Activated naive CD8-positive, alpha-beta T cell treated with anti-CD3 and anti-CD28 coated beads for 36 hours (primary cell): ENCODE results near the gene HHATL. TPM values are rescaled to one million over a fixed set of nuclear protein-coding genes. Genes with fewer than 3 reads are reported as not detected.

Source experiments
- DNase-seq: peaks from one replicate; pipeline ENCODE4 v3.0.0; 2021
- H3K27ac Mint-ChIP-seq: one replicate; pipeline ENCODE4 v1.8.0; 2022; ENCODE audit warnings: mild to moderate bottlenecking, moderate library complexity, mixed read lengths
- H3K27me3 Mint-ChIP-seq: one replicate; pipeline ENCODE4 v1.8.0; 2022; ENCODE audit warnings: mild to moderate bottlenecking, mixed read lengths
- H3K36me3 Mint-ChIP-seq: one replicate; pipeline ENCODE4 v1.8.0; 2021; ENCODE audit warnings: mild to moderate bottlenecking, mixed read lengths
- H3K4me1 Mint-ChIP-seq: one replicate; pipeline ENCODE4 v1.8.0; 2021; ENCODE audit warnings: mixed read lengths
- H3K4me3 Mint-ChIP-seq: one replicate; pipeline ENCODE4 v1.8.0; 2022; ENCODE audit warnings: mild to moderate bottlenecking, moderate library complexity, mixed read lengths
- H3K9me3 Mint-ChIP-seq: one replicate; pipeline ENCODE4 v1.8.0; 2022; ENCODE audit warnings: mixed read lengths
- total RNA-seq, 2 experiments: library from RNA; stranded (reverse); gene quantifications; one replicate each; pipeline ENCODE4 v1.2.3, GENCODE V29; 2021

Gene HHATL
- total RNA-seq, 2 experiments from 2014 or later: not detected

DNA sequence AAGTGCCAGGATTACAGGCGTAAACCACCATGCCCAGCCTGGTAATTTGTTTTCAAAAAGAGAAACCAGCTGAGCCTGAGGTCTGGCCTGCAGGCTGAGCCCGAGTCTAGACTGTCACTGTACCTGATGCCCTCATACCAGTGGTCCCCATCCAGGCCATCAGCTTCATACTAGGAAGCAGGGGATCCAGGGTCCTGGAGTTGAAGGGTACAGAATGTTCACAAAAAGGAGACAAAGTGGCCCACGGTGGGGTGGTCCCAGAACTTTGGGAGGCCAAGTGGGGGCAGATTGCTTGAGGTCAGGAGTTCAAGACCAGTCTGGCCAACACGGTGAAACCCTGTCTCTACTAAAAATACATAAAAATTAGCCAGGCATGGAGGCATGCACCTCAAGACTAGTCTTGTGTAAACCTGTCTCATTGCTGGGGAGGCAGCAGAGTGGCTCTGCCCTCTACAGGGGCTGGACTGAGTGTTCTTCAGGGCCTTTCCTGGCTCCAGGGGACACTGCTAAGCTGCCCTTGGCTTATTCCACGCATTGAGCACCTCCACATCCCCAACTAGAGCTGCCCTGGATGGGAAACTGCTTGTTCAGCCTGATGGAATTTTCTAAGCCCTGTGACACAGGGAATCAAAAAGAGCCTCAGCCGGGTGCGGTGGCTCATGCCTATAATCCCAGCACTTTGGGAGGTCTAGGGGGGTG is 7.9 kb upstream of the HHATL start:
- DNase-seq: no peak
- Mint-ChIP-seq H3K4me3 (no peak overlapping the region), H3K4me1 (no peaks in the 10 kb centered on the region), H3K27ac (no peak overlapping the region), H3K9me3 (no peaks in the 10 kb centered on the region), H3K27me3 (no peaks in the 10 kb centered on the region), H3K36me3 (no peaks in the 10 kb centered on the region)

DNA sequence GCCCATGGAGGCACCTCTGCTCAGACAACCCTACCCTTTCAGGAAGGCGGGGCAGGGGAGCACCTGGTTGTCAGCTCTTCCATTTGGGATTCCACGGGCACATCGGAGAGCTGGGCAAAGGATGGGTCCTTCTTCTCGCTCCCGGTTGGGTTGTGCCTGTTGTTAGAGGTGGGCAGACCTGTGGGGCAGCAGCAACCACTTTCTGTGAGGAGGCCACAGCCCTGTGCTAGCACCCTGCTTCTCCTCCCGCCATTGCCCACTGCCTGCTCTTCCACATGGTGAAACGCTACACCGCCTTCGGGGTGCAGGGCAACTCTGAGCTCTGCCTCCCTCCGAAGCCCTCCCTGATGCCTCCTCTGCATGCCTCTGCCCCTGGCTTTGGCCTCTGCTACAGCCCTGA is 7.0 kb upstream of the HHATL start:
- H3K4me1 Mint-ChIP-seq: no peaks in the 10 kb centered on the region
- DNase-seq: no peak
- no peak overlapping the region for H3K27ac Mint-ChIP-seq
- H3K4me3 Mint-ChIP-seq: no peak overlapping the region
- no peaks in the 10 kb centered on the region for H3K27me3 Mint-ChIP-seq
- H3K36me3 Mint-ChIP-seq: no peaks in the 10 kb centered on the region
- H3K9me3 Mint-ChIP-seq: no peaks in the 10 kb centered on the region

DNA sequence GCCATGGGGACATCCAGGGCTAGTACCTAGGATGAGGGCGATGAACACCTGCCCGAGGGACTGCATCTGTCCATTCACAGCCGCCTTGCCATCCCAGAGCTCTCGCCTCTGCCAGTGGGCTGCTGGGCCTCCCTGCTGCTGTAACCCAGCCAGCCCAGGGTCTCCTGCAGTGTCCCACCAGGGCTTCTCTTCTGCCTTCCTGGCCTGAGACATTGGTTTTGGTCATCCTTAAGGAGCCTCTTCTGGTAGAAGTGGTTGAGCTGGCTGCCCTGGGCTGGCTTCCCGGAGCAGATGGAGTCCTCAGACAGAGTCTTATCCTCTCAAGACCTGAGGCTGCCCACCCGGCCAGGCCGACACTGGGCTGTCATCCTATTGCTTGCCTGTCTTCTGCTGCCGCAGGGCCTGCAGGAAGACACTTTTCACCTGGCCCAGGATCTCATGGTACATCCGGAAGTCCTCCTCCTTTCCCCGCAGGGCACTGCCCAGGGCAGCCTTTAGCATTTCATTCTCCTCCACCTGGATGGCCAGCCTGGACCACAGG is 6.1 kb upstream of the HHATL start:
- Mint-ChIP-seq H3K4me1 (no peaks in the 10 kb centered on the region), H3K9me3 (no peaks in the 10 kb centered on the region), H3K27me3 (no peaks in the 10 kb centered on the region), H3K27ac (no peak overlapping the region), H3K4me3 (no peak overlapping the region), H3K36me3 (no peaks in the 10 kb centered on the region)
- DNase-seq: no peak

DNA sequence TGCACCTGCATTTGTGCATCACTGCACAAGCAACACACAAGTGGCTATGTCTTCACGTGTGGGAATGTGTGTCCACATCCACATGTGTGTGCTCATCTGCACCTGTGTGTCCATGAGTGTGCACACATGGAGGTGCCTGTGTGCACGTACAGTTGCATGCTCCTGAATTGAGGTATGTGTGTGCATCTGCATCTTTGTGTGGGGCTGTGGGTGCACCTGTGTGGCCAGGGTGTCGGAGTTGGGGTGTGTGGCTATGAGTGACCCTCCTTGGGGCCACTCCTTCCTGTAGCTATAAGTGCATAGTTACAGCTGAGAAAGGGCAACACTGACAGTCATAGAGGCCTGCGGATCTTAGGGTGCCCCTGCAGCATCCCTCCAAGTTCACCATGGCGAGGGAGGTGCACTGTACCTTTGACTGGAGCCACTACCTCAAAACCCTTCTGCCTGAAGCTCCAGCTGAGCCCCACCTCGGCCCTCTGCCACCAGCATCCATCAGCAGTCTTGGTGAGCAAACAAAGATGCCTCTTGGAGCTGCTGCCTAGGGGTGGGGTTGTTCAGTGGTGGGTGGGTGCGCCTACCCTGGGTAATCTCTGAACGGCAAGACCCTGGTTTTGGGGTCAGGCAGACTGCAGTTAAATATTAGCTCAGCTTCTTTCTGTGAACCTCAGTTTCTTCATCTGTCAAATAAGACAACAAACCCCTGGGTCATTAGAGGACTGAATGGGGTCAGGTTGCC is 5.2 kb upstream of the HHATL start:
- Mint-ChIP-seq H3K9me3 (no peaks in the 10 kb centered on the region), H3K27me3 (no peaks in the 10 kb centered on the region)

DNA sequence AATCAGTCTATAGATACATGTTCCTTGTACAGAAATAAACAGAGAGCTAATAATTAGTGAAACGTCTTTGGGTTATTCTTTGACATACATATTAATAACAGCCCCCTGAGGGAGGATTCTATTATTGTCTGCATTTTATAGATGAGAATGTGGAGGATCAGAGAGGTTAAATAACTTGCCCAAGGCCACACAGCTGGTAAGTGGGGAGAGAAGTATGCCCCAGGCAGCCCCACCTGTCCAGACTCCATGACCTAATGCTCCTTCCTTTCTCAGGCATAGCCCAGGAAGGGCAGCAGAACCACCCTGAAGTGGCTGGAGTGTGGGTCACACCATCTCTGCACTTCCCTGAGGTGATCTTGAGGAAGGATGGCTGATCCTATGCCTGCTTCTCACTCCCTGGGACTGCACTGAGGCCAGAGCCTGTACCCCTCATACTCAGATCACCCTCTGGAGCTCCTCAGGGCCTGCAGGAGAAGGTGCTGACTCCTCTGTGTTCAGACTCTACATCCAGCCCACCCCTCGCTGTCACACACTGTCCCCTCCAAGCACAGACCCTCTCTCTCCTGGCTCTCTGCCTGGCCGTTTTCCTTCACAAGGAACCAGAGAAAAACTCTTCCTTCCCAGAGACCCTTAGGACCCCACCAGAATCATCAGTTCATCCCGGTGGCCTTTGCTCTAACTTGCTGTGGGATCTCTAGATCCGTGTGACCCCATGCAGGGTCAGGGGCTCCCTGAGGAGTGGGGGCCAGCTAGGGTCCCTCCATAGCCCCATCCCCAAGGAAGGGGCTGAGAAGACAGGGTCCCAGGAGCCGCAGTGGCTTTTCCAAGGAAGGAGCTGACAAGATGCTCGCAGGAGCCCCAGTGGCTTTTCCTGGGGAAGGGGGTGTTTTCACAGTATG is 4.4 kb upstream of the HHATL start:
- H3K4me1 Mint-ChIP-seq: no peaks in the 10 kb centered on the region
- H3K27ac Mint-ChIP-seq: no peak overlapping the region
- no peaks in the 10 kb centered on the region for H3K9me3 Mint-ChIP-seq
- H3K27me3 Mint-ChIP-seq: no peaks in the 10 kb centered on the region
- no peak overlapping the region for H3K4me3 Mint-ChIP-seq
- H3K36me3 Mint-ChIP-seq: no peaks in the 10 kb centered on the region
- no peak for DNase-seq

More for the DNA sequence above, 5.2 kb upstream of the HHATL start:
- Mint-ChIP-seq H3K27ac (no peak overlapping the region), H3K36me3 (no peaks in the 10 kb centered on the region), H3K4me1 (no peaks in the 10 kb centered on the region), H3K4me3 (no peak overlapping the region)
- DNase-seq: no peak

DNA sequence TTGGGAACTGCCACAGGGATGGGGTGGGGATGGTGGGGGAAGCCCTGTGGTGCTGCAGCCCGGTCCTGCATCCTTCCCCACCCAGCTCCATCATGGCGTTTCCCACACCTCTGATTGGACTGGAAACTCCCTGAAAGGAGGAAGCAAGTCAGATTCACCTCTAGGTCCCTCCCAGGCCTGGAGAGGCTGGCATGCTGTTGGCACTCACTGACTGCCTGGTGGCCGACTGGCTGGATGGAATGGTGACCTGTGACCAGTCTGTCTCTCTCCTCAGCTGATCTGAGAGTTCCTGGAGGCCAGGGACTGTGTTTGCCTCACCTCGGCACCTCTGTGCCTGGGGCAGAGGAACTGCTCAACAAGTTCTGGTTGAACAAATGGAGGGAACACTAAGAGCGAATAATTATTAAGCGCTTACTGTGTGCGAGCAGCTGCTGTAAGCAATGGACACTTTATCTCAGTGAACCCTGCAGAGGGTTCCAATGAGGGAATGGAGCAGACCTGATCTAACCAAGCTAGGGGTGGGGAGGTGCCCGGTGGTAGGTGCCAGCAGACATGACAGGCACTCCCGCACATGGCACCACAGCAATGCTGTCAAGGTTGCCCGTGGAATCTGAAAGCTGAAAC is 3.5 kb upstream of the HHATL start:
- H3K27ac Mint-ChIP-seq: no peak overlapping the region
- no peaks in the 10 kb centered on the region for H3K4me1 Mint-ChIP-seq
- H3K36me3 Mint-ChIP-seq: no peaks in the 10 kb centered on the region
- H3K9me3 Mint-ChIP-seq: no peaks in the 10 kb centered on the region
- H3K4me3 Mint-ChIP-seq: no peak overlapping the region
- no peaks in the 10 kb centered on the region for H3K27me3 Mint-ChIP-seq
- DNase-seq: no peak

DNA sequence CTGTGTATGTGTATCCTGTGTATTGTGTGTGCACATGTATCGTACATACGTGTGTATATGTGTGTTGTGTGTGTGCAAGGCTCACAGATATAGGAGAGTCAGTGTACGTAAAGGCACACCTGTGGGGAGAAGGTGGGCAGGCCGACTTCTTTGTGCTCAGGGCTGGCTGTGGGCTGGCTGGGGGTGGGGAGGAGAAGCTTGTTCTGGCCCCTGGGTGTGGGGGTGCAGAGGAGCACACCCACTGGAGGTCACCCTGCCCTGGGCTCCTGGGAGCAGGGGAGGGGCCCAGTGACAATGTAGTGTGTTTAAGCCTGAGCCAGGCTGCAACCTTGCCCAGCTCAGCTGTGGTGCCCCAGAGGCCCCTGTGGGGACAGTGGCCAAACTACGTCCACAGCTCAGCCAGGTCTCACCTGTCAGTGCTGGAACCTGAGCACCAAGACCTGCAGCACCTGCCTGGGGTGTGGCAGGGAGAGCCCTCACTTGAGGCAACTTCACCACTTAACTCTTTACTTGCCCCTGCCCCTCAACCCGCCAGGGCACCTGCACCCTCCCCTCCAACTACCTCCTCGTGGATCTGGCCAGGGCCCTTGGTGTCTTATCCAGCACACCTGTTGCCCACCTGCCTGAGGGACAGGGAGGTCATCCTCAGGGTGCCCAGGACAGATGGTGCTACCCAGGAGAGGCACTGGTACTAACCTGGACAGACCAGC is 2.6 kb upstream of the HHATL start:
- Mint-ChIP-seq H3K27me3 (no peaks in the 10 kb centered on the region), H3K9me3 (no peaks in the 10 kb centered on the region), H3K4me3 (no peak overlapping the region), H3K4me1 (no peaks in the 10 kb centered on the region), H3K36me3 (no peaks in the 10 kb centered on the region), H3K27ac (no peak overlapping the region)
- no peak for DNase-seq

DNA sequence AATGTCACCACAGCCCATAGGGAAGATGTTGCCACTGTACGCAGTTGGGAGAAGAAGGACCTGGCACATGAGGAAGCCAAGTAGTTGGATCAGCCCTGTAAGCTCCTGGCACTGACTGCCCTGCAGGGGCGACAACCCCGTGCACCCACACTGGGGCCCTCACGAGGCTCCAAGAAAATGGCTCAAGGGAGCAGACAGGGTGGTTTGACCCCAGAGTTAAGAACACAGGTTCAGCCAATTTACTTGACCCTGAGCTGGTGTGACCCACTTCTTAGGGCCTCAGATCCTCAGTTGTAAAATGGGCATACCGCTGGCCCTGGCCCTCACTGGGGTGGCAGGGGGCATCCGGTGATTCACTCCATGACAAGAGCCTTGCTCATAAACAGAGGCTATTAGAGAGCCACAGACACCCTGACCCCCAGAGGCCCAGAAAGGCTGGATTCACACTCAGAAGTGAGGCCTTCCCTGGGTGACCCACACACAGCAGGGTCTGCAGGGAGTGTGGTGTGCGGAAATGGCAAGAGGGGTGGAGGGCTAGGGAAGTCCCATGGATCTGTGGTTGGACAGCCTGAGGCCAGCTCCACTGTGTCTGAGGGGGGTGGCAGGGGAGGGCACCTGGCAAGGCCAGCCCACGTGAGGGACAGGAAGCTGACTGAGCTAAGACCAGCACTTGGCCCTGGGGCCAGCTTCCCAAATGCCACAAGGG is 1.7 kb upstream of the HHATL start:
- Mint-ChIP-seq H3K9me3 (no peaks in the 10 kb centered on the region), H3K4me1 (no peaks in the 10 kb centered on the region), H3K36me3 (no peaks in the 10 kb centered on the region), H3K4me3 (no peak overlapping the region), H3K27ac (no peak overlapping the region), H3K27me3 (peaks cover 4% of the 10 kb centered on the region)
- no peak for DNase-seq

DNA sequence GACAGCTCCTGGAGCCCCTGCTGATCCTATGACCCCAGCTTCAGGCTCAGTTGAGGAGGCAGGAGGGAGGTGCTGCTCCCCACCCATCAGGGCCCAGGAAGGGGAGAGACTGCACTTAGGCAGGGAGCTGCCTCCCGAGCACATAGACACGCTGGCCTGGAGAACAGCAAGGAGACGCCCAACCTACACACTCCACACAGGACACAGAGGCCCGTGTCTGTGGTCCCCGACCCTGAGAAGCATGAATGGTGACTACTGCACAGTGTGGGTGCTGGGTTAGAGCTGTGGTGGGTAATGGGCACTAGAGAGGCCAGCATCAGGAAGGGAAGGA is 1.1 kb upstream of the HHATL start:
- Mint-ChIP-seq H3K27ac (no peak overlapping the region), H3K27me3 (peaks cover 4% of the 10 kb centered on the region), H3K4me1 (peaks cover 2% of the 10 kb centered on the region), H3K4me3 (no peak overlapping the region), H3K36me3 (no peaks in the 10 kb centered on the region), H3K9me3 (no peaks in the 10 kb centered on the region)
- no peak for DNase-seq

DNA sequence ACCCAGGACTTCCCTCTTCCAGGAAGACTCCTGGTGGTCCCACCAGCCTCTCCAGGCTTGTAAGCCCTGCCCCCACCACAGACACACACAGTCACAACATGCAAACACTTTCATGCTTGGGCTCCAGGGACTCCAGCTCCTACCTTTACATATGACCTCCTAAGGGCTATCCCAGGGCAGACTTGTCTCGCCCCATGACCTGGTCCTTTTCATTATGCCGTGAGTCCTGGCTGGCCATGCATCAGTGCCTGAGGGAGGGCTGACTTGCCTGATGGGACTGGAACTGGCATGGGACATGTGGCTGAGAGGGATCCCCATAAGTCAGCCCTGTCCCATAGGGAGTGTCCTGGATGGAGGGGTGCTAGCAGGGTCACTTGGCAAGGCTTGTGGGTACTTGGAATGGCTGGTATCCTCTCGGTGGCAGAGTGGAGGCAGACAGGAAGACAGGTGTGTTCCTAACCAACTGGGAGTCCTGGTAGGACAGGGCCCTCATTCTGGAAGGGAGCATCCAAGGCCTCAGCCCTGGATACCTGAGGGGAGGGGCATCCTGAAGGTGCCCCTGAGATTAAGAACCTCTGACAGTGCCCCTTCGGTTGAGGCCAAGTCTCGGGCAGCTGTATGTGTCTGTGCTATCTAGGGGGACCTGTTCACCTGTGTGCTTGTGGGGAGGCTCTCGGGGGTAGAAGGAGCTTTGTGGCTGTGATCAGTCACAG is 540 bp upstream of the HHATL start:
- H3K27ac Mint-ChIP-seq: no peak overlapping the region
- H3K4me1 Mint-ChIP-seq: peaks cover 2% of the 10 kb centered on the region
- H3K36me3 Mint-ChIP-seq: no peaks in the 10 kb centered on the region
- no peak overlapping the region for H3K4me3 Mint-ChIP-seq
- H3K9me3 Mint-ChIP-seq: no peaks in the 10 kb centered on the region
- no peak for DNase-seq
- peaks cover 4% of the 10 kb centered on the region for H3K27me3 Mint-ChIP-seq

DNA sequence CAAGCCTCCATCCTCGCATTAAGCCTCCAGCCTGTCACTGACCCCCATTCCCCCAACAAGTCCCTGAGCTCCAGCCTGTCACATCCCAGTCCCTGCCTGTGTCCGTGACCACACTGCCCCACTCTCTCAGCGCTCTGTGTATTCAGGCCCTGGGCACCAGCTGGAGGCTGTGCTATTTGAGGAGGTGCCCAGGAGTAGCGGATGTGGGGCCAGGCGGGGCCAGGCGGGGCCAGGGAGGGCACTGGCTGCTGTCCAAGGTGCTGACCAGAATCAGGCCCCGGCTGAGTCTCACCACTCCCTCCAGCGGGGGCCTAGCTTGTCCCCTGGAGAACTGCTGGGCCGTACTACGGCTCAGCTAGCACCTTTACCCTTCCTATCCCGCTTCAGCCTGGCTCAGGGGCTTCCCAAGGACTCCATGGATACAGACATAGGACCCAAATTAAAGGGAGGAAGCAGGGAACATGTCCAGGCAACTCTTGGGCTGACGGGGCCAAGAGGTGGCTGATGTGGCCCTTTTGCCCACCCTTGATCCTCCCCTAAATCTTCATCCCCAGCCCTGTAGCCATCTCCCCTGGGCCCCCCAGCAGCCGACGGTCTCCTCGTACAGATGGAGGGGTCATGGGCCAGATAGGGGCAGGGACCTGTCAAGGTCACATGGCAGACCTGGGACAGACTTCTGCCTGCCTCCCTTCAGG is 1.1 kb downstream of the HHATL start:
- H3K27ac Mint-ChIP-seq: peak overlapping the region; percentile 37
- peaks cover 2% of the 10 kb centered on the region for H3K4me1 Mint-ChIP-seq

DNA sequence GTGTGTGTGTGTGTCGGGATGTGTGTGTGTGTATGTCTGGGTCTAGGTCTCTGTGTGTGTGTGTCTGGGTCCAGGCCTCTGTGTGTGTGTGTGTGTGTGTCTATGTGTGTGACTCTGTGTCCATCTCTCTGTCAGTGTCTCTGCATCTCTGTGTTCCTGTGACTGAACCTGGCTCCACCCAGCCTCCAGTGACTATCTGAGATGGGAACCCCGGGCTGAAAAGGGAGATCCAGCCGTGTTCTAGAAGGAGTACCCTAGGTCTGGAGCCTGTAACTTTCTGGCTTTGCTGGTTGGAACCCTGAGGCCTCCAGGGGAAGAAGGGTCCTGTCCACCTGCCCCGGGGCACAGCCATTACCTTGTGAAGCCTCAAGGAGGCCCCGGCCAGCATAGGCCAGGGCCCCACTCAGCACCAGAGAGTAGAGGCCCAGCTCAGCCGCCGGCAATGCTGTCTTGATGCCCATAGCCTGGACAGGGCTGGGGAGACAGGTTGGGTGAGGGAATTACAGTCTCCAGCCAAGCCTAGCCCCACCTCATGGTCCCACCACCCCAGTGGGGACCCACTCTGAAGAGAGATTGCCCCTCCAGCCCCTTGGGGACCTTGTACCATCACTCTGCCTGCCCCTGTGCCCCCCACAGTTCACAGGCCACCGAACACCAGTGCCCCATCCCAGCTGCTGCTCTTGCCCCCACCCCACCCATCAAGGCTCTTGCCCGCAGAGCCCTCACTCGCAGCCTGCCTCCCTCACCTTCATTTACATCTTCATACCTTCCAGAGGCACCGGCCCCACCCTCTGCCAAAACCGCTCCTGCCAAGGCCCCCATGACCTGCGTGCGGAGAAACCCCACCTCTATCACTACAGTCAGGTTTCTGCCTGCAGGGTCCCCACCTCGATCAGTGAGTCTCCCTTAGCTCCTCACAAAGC is 2.0 kb downstream of the HHATL start:
- Mint-ChIP-seq H3K27me3 (peaks cover 4% of the 10 kb centered on the region), H3K4me3 (no peak overlapping the region), H3K4me1 (peaks cover 2% of the 10 kb centered on the region), H3K27ac (no peak overlapping the region), H3K36me3 (no peaks in the 10 kb centered on the region), H3K9me3 (no peaks in the 10 kb centered on the region)
- DNase-seq: no peak

More for the DNA sequence above, 1.1 kb downstream of the HHATL start:
- no peaks in the 10 kb centered on the region for H3K9me3 Mint-ChIP-seq
- H3K36me3 Mint-ChIP-seq: no peaks in the 10 kb centered on the region
- peak; percentile 55 for DNase-seq
- H3K27me3 Mint-ChIP-seq: peaks cover 4% of the 10 kb centered on the region
- H3K4me3 Mint-ChIP-seq: no peak overlapping the region
